Fibroblast of skin of right biceps (primary cell): ENCODE results near the gene RARS1.

Source experiments
- DNase-seq: peaks from one replicate; pipeline ENCODE4 v3.0.0-alpha.2; 2013

Gene RARS1

DNA sequence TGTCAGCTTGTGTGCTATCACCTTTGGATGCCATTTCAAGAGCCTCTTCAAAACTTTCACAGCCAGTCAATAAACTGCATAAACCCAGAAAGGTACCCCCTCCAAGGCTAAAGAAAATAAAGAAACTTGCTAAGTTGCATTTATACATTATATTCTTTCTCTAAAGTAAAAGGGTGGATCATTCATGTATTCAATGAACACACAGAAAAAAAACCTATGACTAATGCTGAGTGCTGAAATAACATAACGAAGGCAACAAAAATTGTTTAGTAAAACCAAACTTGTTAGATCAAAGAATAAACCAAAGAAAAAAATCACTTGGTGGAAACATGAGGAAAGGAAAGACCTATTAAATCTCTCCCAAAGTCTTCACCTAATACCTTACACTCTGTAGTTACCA, 77.7 kb downstream of the RARS1 start:
- no peak for DNase-seq

DNA sequence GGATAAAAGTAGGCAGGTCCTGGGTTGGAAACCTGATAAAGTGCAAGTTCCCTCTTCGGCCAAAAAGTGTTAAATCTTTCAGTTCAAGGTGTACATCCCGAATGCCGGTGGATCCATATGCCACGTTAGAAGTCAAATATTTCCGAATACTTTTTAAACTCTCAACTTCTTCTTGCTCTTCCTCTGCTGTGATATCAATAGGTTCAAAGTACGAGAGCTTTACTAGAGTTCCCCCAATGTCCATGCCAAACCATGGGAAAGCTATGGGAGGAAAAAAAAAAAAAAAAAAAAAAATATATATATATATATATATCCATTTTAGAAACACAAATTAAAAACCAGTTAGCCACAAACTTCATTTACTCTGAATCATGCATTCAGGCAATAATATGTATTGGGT, 82.5 kb downstream of the RARS1 start:
- DNase-seq, result no peak
